GM12872 (cell line): ENCODE measurements around the gene UBE2QL1.

Source experiments
- CTCF ChIP-seq: IDR thresholded peaks from 3 replicates; pipeline ENCODE4 v1.5.1; 2011; ENCODE audit warnings: low read depth, mild to moderate bottlenecking, low read length, moderate library complexity; ENCODE audit not compliant: insufficient read depth

Gene UBE2QL1

GRCh38 chr5:6490693-6491092 is 42.0 kb downstream of the UBE2QL1 start:
- no peak for TF ChIP-seq CTCF

GRCh38 chr5:6491196-6491918 is 42.7 kb downstream of the UBE2QL1 start:
- TF ChIP-seq CTCF, result no peak

- TF ChIP-seq CTCF, result no peak
These were observed 43.2 kb downstream of the UBE2QL1 start for GRCh38 chr5:6491919-6492290.

GRCh38 chr5:6492934-6493333 is 44.3 kb downstream of the UBE2QL1 start:
- no peak for TF ChIP-seq CTCF

- TF ChIP-seq CTCF, result no peak
These were observed 45.2 kb downstream of the UBE2QL1 start for GRCh38 chr5:6493681-6494454.

GRCh38 chr5:6494939-6495338 is 46.3 kb downstream of the UBE2QL1 start:
- TF ChIP-seq CTCF, result no peak

- no peak for TF ChIP-seq CTCF
These were observed 47.0 kb downstream of the UBE2QL1 start for GRCh38 chr5:6495433-6496206.
